CD4-positive, alpha-beta T cell treated with Interleukin-21 for 1 hour (primary cell): Measurements from ENCODE around the gene MS4A14.
"Not testable (repeated sequence)": the region's sequence is repeated elsewhere in the genome, so short reads cannot be mapped to it uniquely, and the experiment has no call there.

ENCODE experiments used
- DNase-seq: peaks from one replicate; pipeline ENCODE4 v3.0.0-alpha.2; 2020

The MS4A14 gene

GRCh38 chr11:60392361-60392760, 3.9 kb upstream of the MS4A14 start:
- no peak for DNase-seq

GRCh38 chr11:60393016-60393415, 3.2 kb upstream of the MS4A14 start:
- no peak for DNase-seq

GRCh38 chr11:60394666-60395380, 1.4 kb upstream of the MS4A14 start:
- no peak for DNase-seq

- no peak for DNase-seq
Measured at GRCh38 chr11:60396799-60397198, 540 bp downstream of the MS4A14 start.

GRCh38 chr11:60420015-60420414, 23.8 kb downstream of the MS4A14 start:
- DNase-seq = no peak

- DNase-seq = no peak
Measured at GRCh38 chr11:60422609-60423008, 26.4 kb downstream of the MS4A14 start.

GRCh38 chr11:60428517-60428916, 32.3 kb downstream of the MS4A14 start:
- no peak for DNase-seq

- DNase-seq = no peak
Measured at GRCh38 chr11:60429272-60429671, 33.0 kb downstream of the MS4A14 start, which contains the start of gene MS4A5. MS4A5 (plus strand) TSS chr11:60429572; CDS start chr11:60429675, 103 bp downstream.

- DNase-seq = no peak
Measured at GRCh38 chr11:60431251-60431650, 35.0 kb downstream of the MS4A14 start.

- DNase-seq = no peak
Measured at GRCh38 chr11:60433401-60433800, 37.1 kb downstream of the MS4A14 start.

GRCh38 chr11:60447070-60447469, 50.8 kb downstream of the MS4A14 start:
- no peak for DNase-seq

- no peak for DNase-seq
Measured at GRCh38 chr11:60447846-60448245, 51.6 kb downstream of the MS4A14 start.

- DNase-seq = not testable (repeated sequence)
Measured at GRCh38 chr11:60451185-60451584, 54.9 kb downstream of the MS4A14 start.

GRCh38 chr11:60454212-60454611, 58.0 kb downstream of the MS4A14 start:
- no peak for DNase-seq

- peak; percentile 19 for DNase-seq
Measured at GRCh38 chr11:60455531-60456042, 59.3 kb downstream of the MS4A14 start, which contains the start of gene MS4A1. MS4A1 (plus strand) TSS chr11:60455847; CDS start chr11:60462375, 6,528 bp downstream.

GRCh38 chr11:60457576-60457975, 61.3 kb downstream of the MS4A14 start:
- no peak for DNase-seq

- DNase-seq = no peak
Measured at GRCh38 chr11:60459345-60459744, 63.1 kb downstream of the MS4A14 start.
